NB4 (cell line): ENCODE results near the gene IL36RN.

Source experiments
- DNase-seq: peaks from one replicate; pipeline ENCODE4 v3.0.0; 2010; ENCODE audit warnings: low read depth
- H3K4me3 ChIP-seq: one replicate; pipeline ENCODE4 v1.5.1; 2011; ENCODE audit warnings: mild to moderate bottlenecking, low read depth, low read length, moderate library complexity
- MYC ChIP-seq: IDR thresholded peaks from 2 replicates; pipeline ENCODE4 v1.6.1; 2011; ENCODE audit warnings: low read depth, low read length
- POLR2A ChIP-seq: IDR thresholded peaks from 2 replicates; pipeline ENCODE4 v1.6.1; 2011; ENCODE audit warnings: mild to moderate bottlenecking; ENCODE audit not compliant: insufficient read length; ENCODE audit errors: extremely low read depth
- TF ChIP-seq, protein P1 (sequence below): IDR thresholded peaks from one replicate; pipeline ENCODE4 v1.5.1; 2012; ENCODE audit warnings: low read depth, low read length
- TF ChIP-seq, protein P2 (sequence below): IDR thresholded peaks from 2 replicates; pipeline ENCODE4 v1.6.1; 2011; ENCODE audit warnings: low read depth, low read length

Gene IL36RN

GRCh38 chr2:113070606-113070975 lies 11.6 kb downstream of the IL36RN start:
- no peak for DNase-seq
- no peak overlapping the region for H3K4me3 ChIP-seq
- TF ChIP-seq, protein P1, sequence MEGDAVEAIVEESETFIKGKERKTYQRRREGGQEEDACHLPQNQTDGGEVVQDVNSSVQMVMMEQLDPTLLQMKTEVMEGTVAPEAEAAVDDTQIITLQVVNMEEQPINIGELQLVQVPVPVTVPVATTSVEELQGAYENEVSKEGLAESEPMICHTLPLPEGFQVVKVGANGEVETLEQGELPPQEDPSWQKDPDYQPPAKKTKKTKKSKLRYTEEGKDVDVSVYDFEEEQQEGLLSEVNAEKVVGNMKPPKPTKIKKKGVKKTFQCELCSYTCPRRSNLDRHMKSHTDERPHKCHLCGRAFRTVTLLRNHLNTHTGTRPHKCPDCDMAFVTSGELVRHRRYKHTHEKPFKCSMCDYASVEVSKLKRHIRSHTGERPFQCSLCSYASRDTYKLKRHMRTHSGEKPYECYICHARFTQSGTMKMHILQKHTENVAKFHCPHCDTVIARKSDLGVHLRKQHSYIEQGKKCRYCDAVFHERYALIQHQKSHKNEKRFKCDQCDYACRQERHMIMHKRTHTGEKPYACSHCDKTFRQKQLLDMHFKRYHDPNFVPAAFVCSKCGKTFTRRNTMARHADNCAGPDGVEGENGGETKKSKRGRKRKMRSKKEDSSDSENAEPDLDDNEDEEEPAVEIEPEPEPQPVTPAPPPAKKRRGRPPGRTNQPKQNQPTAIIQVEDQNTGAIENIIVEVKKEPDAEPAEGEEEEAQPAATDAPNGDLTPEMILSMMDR, result no peak
- TF ChIP-seq MYC (no peak), POLR2A (no peak)
- TF ChIP-seq, protein P2, sequence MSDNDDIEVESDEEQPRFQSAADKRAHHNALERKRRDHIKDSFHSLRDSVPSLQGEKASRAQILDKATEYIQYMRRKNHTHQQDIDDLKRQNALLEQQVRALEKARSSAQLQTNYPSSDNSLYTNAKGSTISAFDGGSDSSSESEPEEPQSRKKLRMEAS, result no peak

DNA sequence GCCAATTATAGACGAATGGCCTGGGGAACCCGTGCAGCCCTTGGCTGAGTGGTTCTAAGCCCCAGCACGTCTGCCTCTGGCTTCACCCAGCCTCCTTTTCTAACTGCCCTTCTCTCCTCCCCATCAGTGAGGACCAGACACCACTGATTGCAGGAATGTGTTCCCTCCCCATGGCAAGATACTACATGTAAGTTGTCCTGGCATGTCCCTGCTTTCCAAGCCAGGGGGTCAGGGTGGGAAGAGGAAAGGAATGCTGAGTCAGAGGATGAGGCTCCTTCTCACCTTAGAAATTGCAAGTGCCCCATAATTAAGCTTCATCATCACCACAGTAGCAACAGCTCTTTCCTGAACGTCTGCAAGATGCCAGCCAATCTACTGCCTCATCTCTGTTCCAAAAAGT lies 13.6 kb downstream of the IL36RN start:
- DNase-seq, result no peak
- TF ChIP-seq, protein P2, result no peak
- TF ChIP-seq POLR2A, result no peak
- no peak for TF ChIP-seq MYC
- TF ChIP-seq, protein P1, result no peak
- no peak overlapping the region for H3K4me3 ChIP-seq

GRCh38 chr2:113073325-113073834 lies 14.4 kb downstream of the IL36RN start:
- TF ChIP-seq POLR2A, result no peak
- TF ChIP-seq, protein P1, result no peak
- TF ChIP-seq MYC, result no peak
- TF ChIP-seq, protein P2, result no peak
- no peak for DNase-seq
- no peak overlapping the region for H3K4me3 ChIP-seq

DNA sequence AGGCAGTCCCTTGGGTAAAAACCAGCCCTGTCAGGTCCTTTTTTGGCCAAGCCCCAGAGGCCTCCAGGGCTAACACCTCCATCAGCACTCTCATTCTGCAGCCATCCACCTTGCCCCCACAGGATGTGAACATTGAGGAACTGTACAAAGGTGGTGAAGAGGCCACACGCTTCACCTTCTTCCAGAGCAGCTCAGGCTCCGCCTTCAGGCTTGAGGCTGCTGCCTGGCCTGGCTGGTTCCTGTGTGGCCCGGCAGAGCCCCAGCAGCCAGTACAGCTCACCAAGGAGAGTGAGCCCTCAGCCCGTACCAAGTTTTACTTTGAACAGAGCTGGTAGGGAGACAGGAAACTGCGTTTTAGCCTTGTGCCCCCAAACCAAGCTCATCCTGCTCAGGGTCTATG lies 16.0 kb downstream of the IL36RN start:
- DNase-seq, result no peak
- TF ChIP-seq, protein P1, result no peak
- TF ChIP-seq POLR2A (no peak), MYC (no peak)
- TF ChIP-seq, protein P2, result no peak

GRCh38 chr2:113075600-113075999 lies 16.6 kb downstream of the IL36RN start:
- no peak overlapping the region for H3K4me3 ChIP-seq
- TF ChIP-seq, protein P1, result no peak
- no peak for TF ChIP-seq POLR2A
- DNase-seq, result no peak

More for the DNA sequence above, 16.0 kb downstream of the IL36RN start:
- no peak overlapping the region for H3K4me3 ChIP-seq

DNA sequence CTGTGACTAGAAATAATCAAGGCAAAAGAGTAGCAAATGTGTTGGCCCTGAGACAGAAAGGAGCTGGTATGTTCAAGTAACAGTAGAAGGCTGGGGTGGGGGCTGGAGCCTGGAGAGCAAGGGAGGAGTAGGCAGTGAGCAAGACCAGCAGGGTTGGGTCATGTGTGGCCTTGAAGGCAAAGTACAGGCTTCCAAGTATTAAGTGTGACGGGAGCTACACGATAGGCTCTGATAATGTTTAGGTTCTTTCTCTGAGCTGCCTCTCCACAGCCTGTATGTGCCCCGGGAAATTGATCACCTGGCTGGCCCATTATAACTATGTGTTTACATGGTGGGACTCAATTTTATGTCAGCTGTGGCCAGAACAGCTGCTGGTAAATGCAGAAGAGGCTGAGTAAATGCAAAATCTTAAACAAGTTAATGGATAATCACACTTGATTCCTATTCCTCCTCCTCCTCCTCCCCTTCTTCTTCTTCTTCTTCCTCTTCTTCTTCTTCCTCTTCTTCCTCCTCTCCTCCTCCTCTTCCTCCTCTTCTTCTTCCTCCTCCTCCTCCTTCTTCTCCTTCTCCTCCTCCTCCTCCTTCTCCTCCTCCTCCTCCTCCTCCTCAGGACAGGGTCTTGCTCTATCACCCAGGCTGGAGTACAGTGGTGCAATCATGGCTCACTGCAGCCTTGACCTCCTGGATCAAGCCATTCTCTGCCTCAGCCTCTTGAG lies 18.1 kb downstream of the IL36RN start:
- no peak for DNase-seq
- no peak overlapping the region for H3K4me3 ChIP-seq
- TF ChIP-seq MYC, result no peak
- TF ChIP-seq, protein P1, result no peak
- no peak for TF ChIP-seq POLR2A
- TF ChIP-seq, protein P2, result no peak
